Spleen (tissue), 11 donors: ENCODE data around the gene HACD2. TPM values are rescaled to one million over a fixed set of nuclear protein-coding genes. Genes with fewer than 3 reads are reported as not detected.
A peak's percentile ranks its signal among the peaks of the same experiment; 100 is the strongest.

ENCODE experiments used
- DNase-seq: peaks from one replicate; pipeline ENCODE4 v3.0.0-alpha.2; 2020
- H3K27ac ChIP-seq, 8 donors: fragments of 200-600 bp; sonication (generic) in 7 of 8; 1 replicate in 4 of 8; 2 replicates in 4 of 8; pipeline versions ENCODE4 v1.5.0 to v1.8.0; 2016 to 2021; ENCODE audit warnings: inconsistent platforms in 4 of 8, mild to moderate bottlenecking in 4 of 8, moderate library complexity in 1 of 8
- H3K27me3 ChIP-seq, 7 donors: fragments of 200-600 bp; sonication (generic) in 6 of 7; replicated peaks in 1 of 7; 1 replicate in 4 of 7; 2 replicates in 3 of 7; pipeline versions ENCODE4 v1.5.0 to v1.8.0; 2016 to 2021; ENCODE audit warnings: inconsistent platforms in 3 of 7, mild to moderate bottlenecking in 1 of 7
- H3K36me3 ChIP-seq, 6 donors: fragments of 200-600 bp; sonication (generic) in 5 of 6; 1 replicate in 4 of 6; 2 replicates in 2 of 6; pipeline versions ENCODE4 v1.5.0 to v1.8.0; 2016 to 2021; ENCODE audit warnings: inconsistent platforms in 2 of 6
- H3K4me1 ChIP-seq, 6 donors: fragments of 200-600 bp; sonication (generic) in 5 of 6; 1 replicate in 3 of 6; 2 replicates in 3 of 6; pipeline versions ENCODE4 v1.5.0 to v1.8.0; 2016 to 2021; ENCODE audit warnings: inconsistent platforms in 3 of 6
- H3K4me3 ChIP-seq, 8 donors: fragments of 200-600 bp; sonication (generic) in 7 of 8; 1 replicate in 4 of 8; 2 replicates in 4 of 8; pipeline versions ENCODE4 v1.5.0 to v1.8.0; 2016 to 2021; ENCODE audit warnings: inconsistent platforms in 4 of 8, mild to moderate bottlenecking in 4 of 8, moderate library complexity in 2 of 8
- H3K9me3 ChIP-seq, 8 donors: fragments of 200-600 bp; sonication (generic) in 7 of 8; 1 replicate in 4 of 8; 2 replicates in 4 of 8; pipeline versions ENCODE4 v1.5.0 to v1.8.0; 2016 to 2021; ENCODE audit warnings: inconsistent platforms in 4 of 8
- POLR2A ChIP-seq, 3 donors: fragments of 450-650 bp; IDR thresholded peaks; one replicate each; pipeline ENCODE4 v1.5.1; 2017; ENCODE audit warnings: antibody characterized with exemption in 3 of 3, mild to moderate bottlenecking in 1 of 3
- POLR2AphosphoS5 ChIP-seq, 3 donors: sonication (generic); formaldehyde crosslinking; IDR thresholded peaks; one replicate each; pipeline ENCODE4 v1.5.1; 2017; ENCODE audit warnings: antibody characterized with exemption in 3 of 3
- WGBS, 5 donors: extraction: QIAGEN DNeasy Blood & Tissue Kit in 3 of 5; methylation state at CpG; one replicate each; pipeline versions ENCODE4 v1.1.5 to v1.1.7; 2013 to 2018; 5-methylcytosine and 5-hydroxymethylcytosine counted together
- intact Hi-C: fragments of 100-400 bp; cut with DNase I; formaldehyde crosslinking; loops from one replicate; pipeline ENCODE4 v1.15.0; 2023; ENCODE audit warnings: low total_unique reads
- polyA plus RNA-seq, 3 donors: library from polyadenylated mRNA; stranded (reverse); fragments of 200-250 nt; gene quantifications; one replicate each; pipeline ENCODE4 v1.2.1, GENCODE V29; 2013
- total RNA-seq, 7 donors: library from RNA; depleted of rRNA in 3 of 7; stranded (reverse); fragments of >200 nt in 3 of 7; fragmentation: NEBNext Ultra II Directional in 4 of 7; extraction: Animal tissue kit (Norgen Biotek cat#: 25700) in 4 of 7; gene quantifications; one replicate each; pipeline versions ENCODE4 v1.1.0 to v1.2.1, GENCODE V29; 2016 to 2021
- TF ChIP-seq, protein P1 (sequence below), 11 experiments: fragments of 200-600 bp in 7 of 11; fragments of 450-650 bp in 4 of 11; sonication (generic) in 4 of 11; IDR thresholded peaks in 8 of 11; conservative IDR thresholded peaks in 3 of 11; 1 replicate in 7 of 11; 2 replicates in 4 of 11; pipeline versions ENCODE4 v1.4.0 to v1.8.0; 2016 to 2021; ENCODE audit warnings: antibody characterized with exemption in 11 of 11, inconsistent platforms in 4 of 11, mild to moderate bottlenecking in 1 of 11
- donor health status: healthy with polysubstance abuse.
- donor health status: DM: no; HTN: no; CAD: no; lungs with moderate emphysema.
- donor health status: DM: no; HTN: no; CAD: no.
- donor health status: Bipolar disorder and iron deficiency.
- donor health status: healthy.
- donor health status: DM: no; HTN: no; CAD: no.
- donor health status: DM: yes; HTN: yes; CAD: no.

Gene HACD2
- total and polyA plus RNA-seq, 10 donors, result 6.0 to 26.6 (median 18.9) TPM

DNA sequence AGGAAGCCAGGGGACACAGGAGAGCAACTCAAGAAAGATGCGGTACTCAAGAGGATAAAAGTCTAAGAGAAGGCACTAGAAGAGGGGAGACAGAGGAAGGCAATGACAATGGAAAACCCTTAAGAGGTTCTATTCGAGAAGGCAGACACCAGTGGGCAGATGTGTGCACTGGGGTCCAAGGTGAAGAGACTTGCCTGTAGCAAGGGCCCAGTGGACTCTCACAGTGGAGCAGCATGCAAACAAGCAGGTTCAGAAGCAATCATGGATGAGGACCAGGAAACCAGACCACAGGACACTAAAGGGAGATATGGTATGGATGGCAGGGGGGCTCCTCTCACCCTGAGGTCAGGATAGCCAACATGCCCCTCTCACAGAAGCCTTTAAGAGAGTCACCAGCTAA is 138.6 kb downstream of the HACD2 start:
- intact Hi-C loops, result no loop called here
- Histone ChIP-seq H3K36me3 (no peaks in the 10 kb centered on the region), H3K27ac (peak overlapping the region in 3 of 8 donors; percentile 58 to 80 (median 78)), H3K4me3 (peak overlapping the region in 5 of 8 donors; percentile 27 to 73 (median 59)), H3K9me3 (no peaks in the 10 kb centered on the region), H3K27me3 (peaks cover 0 to 87% (median 43%) of the 10 kb centered on the region in 7 donors), H3K4me1 (peaks cover 0 to 28% (median 22%) of the 10 kb centered on the region in 6 donors)
- TF ChIP-seq, protein P1, sequence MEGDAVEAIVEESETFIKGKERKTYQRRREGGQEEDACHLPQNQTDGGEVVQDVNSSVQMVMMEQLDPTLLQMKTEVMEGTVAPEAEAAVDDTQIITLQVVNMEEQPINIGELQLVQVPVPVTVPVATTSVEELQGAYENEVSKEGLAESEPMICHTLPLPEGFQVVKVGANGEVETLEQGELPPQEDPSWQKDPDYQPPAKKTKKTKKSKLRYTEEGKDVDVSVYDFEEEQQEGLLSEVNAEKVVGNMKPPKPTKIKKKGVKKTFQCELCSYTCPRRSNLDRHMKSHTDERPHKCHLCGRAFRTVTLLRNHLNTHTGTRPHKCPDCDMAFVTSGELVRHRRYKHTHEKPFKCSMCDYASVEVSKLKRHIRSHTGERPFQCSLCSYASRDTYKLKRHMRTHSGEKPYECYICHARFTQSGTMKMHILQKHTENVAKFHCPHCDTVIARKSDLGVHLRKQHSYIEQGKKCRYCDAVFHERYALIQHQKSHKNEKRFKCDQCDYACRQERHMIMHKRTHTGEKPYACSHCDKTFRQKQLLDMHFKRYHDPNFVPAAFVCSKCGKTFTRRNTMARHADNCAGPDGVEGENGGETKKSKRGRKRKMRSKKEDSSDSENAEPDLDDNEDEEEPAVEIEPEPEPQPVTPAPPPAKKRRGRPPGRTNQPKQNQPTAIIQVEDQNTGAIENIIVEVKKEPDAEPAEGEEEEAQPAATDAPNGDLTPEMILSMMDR (IDR thresholded peaks at IDR 0.05 in 8 of 11, conservative IDR thresholded peaks at IDR 0.05 in 3 of 11), result no peak
- no peak for TF ChIP-seq POLR2A (IDR thresholded peaks at IDR 0.05)
- no peak for TF ChIP-seq POLR2AphosphoS5 (IDR thresholded peaks at IDR 0.05)
- 61 to 88% (median 79%) methylated on average over 2 of the region's 2 CpGs for WGBS, 5 donors
- DNase-seq, result peak; percentile 22

DNA sequence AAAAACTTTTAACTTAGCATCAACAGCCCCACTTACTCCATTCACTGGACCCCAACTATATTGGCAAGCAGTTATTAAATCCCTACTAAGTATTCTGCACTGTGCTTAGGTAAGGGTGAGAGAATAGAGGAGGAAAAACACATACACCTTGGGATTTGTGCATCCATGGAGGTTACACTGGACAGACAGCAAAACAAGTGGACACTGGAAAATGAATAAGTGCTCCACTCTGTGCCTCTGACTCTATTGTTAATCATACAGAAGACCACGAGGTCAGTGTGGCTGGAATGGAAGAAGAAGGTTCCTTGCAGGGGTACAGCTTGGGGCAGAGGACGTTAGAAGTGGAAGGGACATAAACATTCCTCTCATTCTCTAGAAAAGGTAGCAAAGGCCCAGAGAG is 139.2 kb downstream of the HACD2 start:
- H3K36me3 ChIP-seq, result no peaks in the 10 kb centered on the region
- TF ChIP-seq, protein P1 (IDR thresholded peaks at IDR 0.05 in 8 of 11, conservative IDR thresholded peaks at IDR 0.05 in 3 of 11), result no peak
- TF ChIP-seq POLR2AphosphoS5 (IDR thresholded peaks at IDR 0.05) (no peak), POLR2A (IDR thresholded peaks at IDR 0.05) (no peak)
- intact Hi-C loops, result no loop called here
- DNase-seq, result no peak
- H3K4me1 ChIP-seq, result peaks cover 0 to 26% (median 21%) of the 10 kb centered on the region in 6 donors
- H3K27ac ChIP-seq, result peak overlapping the region in 2 of 8 donors; percentile 58 to 78
- 44 to 56% (median 48%) methylated on average over 2 of the region's 2 CpGs for WGBS, 5 donors
- H3K4me3 ChIP-seq, result peak overlapping the region in 4 of 8 donors; percentile 55 to 73 (median 61)
- no peaks in the 10 kb centered on the region for H3K9me3 ChIP-seq
- peaks cover 0 to 81% (median 40%) of the 10 kb centered on the region in 7 donors for H3K27me3 ChIP-seq

DNA sequence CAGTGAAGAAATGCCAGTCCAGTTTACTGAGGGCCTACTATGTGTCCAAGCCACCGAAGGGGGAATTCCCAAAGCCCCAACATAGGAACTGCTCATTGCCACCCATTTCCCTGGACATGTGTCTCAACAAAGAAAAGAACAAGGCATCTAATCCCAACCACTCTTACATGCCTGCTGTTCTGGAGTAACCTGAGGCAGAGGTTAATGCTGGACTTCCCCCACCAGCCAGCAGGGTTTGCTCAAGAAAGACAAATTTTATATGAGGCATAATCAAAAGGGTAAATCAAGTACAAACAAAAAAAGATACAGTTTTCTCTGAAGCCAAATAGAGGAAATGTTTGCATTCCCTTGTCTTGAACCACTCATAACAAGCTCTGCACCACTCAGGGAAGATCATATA is 140.1 kb downstream of the HACD2 start:
- Histone ChIP-seq H3K27ac (no peak overlapping the region), H3K9me3 (no peaks in the 10 kb centered on the region), H3K4me1 (peaks cover 0 to 16% (median 14%) of the 10 kb centered on the region in 6 donors), H3K4me3 (peak overlapping the region in 1 of 8 donors; percentile 73), H3K27me3 (peaks cover 0 to 72% (median 30%) of the 10 kb centered on the region in 7 donors), H3K36me3 (no peaks in the 10 kb centered on the region)
- 55 to 92% (median 70%) methylated on average over 1 of the region's 1 CpG for WGBS, 5 donors
- TF ChIP-seq POLR2A (IDR thresholded peaks at IDR 0.05) (no peak), POLR2AphosphoS5 (IDR thresholded peaks at IDR 0.05) (no peak)
- TF ChIP-seq, protein P1 (IDR thresholded peaks at IDR 0.05 in 8 of 11, conservative IDR thresholded peaks at IDR 0.05 in 3 of 11), result no peak
- intact Hi-C loops, result no loop called here
- DNase-seq, result no peak

- Histone ChIP-seq H3K4me3 (peak overlapping the region in 1 of 8 donors; percentile 19), H3K36me3 (no peaks in the 10 kb centered on the region), H3K27me3 (peaks cover 0 to 69% (median 23%) of the 10 kb centered on the region in 7 donors), H3K9me3 (no peaks in the 10 kb centered on the region), H3K4me1 (peaks cover 0 to 10% (median 9%) of the 10 kb centered on the region in 6 donors), H3K27ac (peak overlapping the region in 2 of 8 donors; percentile 8 to 26)
- intact Hi-C loops, result no loop called here
- DNase-seq, result no peak
- TF ChIP-seq, protein P1 (IDR thresholded peaks at IDR 0.05 in 8 of 11, conservative IDR thresholded peaks at IDR 0.05 in 3 of 11), result no peak
- TF ChIP-seq POLR2AphosphoS5 (IDR thresholded peaks at IDR 0.05), result no peak
- no peak for TF ChIP-seq POLR2A (IDR thresholded peaks at IDR 0.05)
- 57 to 71% (median 58%) methylated on average over 6 of the region's 6 CpGs for WGBS, 5 donors
Measured at GRCh38 chr3:123444023-123444422, 140.8 kb downstream of the HACD2 start.
